RWPE2 (cell line): ENCODE data around the gene BBS9.
A peak's percentile ranks its signal among the peaks of the same experiment; 100 is the strongest.

Experiments
- ATAC-seq: fragments of 200-7000 bp; cut with Tn5 transposase; 3 replicates; pipeline ENCODE4 v1.9.1; 2021; ENCODE audit warnings: low read depth
- DNase-seq: peaks from one replicate; pipeline ENCODE4 v3.0.0-alpha.2; 2020; ENCODE audit warnings: low spot score
- H3K27ac ChIP-seq: fragments of 450-650 bp; 2 replicates; pipeline ENCODE4 v1.5.1; 2017; ENCODE audit warnings: mild to moderate bottlenecking; ENCODE audit not compliant: poor library complexity, severe bottlenecking
- H3K27me3 ChIP-seq: fragments of 250-450 bp; sonication (Bioruptor Pico); 2 replicates; pipeline ENCODE4 v1.5.1; 2021; ENCODE audit warnings: mild to moderate bottlenecking, moderate library complexity; ENCODE audit not compliant: insufficient read depth, poor library complexity, severe bottlenecking
- H3K36me3 ChIP-seq: fragments of 250-450 bp; sonication (Bioruptor Pico); 2 replicates; pipeline ENCODE4 v1.5.1; 2020; ENCODE audit warnings: low read depth, mild to moderate bottlenecking, moderate library complexity
- H3K4me1 ChIP-seq: fragments of 250-450 bp; sonication (Bioruptor Pico); 2 replicates; pipeline ENCODE4 v1.5.1; 2021; ENCODE audit warnings: mild to moderate bottlenecking, moderate library complexity; ENCODE audit not compliant: insufficient read depth, poor library complexity, severe bottlenecking
- H3K4me3 ChIP-seq: fragments of 250-450 bp; sonication (Bioruptor Pico); 2 replicates; pipeline ENCODE4 v1.5.1; 2021; ENCODE audit warnings: mild to moderate bottlenecking, moderate library complexity; ENCODE audit not compliant: severe bottlenecking
- H3K9me3 ChIP-seq: fragments of 250-450 bp; sonication (Bioruptor Pico); 2 replicates; pipeline ENCODE4 v1.5.1; 2021; ENCODE audit warnings: mild to moderate bottlenecking, moderate library complexity; ENCODE audit not compliant: severe bottlenecking
- TF ChIP-seq, protein P1 (sequence below): fragments of 450-650 bp; IDR thresholded peaks from one replicate; pipeline ENCODE4 v1.5.1; 2017; ENCODE audit warnings: mild to moderate bottlenecking, moderate library complexity; ENCODE audit not compliant: poor library complexity, severe bottlenecking

The BBS9 gene

DNA sequence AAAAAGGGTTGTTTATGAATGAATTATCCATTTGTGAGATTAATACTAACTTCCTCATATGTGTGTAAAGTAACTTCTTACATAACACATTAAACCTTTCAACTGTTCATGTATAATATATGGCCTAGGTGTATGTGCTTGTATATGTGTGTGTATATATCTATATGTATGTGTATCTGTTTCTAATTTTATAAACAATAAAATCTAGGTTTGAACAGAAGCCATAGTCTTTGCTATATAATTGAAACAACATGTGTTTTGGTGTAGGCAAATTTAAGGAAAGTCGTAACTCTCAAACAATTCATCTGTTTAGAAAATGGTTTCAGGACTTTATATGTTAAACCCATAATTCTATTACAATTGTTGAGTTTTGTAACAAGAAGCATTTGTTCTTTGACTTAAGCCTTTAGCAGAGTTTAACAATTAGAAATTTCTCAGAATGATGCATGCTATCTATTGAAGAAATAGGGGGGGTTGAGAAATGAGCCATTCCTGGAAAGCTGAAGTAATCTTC, 103.3 kb downstream of the BBS9 start:
- no peak overlapping the region for H3K27ac ChIP-seq
- ATAC-seq (no peak), DNase-seq (no peak)
- no peaks in the 10 kb centered on the region for H3K27me3 ChIP-seq
- TF ChIP-seq, protein P1, sequence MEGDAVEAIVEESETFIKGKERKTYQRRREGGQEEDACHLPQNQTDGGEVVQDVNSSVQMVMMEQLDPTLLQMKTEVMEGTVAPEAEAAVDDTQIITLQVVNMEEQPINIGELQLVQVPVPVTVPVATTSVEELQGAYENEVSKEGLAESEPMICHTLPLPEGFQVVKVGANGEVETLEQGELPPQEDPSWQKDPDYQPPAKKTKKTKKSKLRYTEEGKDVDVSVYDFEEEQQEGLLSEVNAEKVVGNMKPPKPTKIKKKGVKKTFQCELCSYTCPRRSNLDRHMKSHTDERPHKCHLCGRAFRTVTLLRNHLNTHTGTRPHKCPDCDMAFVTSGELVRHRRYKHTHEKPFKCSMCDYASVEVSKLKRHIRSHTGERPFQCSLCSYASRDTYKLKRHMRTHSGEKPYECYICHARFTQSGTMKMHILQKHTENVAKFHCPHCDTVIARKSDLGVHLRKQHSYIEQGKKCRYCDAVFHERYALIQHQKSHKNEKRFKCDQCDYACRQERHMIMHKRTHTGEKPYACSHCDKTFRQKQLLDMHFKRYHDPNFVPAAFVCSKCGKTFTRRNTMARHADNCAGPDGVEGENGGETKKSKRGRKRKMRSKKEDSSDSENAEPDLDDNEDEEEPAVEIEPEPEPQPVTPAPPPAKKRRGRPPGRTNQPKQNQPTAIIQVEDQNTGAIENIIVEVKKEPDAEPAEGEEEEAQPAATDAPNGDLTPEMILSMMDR: no peak
- no peaks in the 10 kb centered on the region for H3K9me3 ChIP-seq
- H3K4me3 ChIP-seq: no peak overlapping the region
- H3K4me1 ChIP-seq: no peaks in the 10 kb centered on the region
- no peaks in the 10 kb centered on the region for H3K36me3 ChIP-seq

DNA sequence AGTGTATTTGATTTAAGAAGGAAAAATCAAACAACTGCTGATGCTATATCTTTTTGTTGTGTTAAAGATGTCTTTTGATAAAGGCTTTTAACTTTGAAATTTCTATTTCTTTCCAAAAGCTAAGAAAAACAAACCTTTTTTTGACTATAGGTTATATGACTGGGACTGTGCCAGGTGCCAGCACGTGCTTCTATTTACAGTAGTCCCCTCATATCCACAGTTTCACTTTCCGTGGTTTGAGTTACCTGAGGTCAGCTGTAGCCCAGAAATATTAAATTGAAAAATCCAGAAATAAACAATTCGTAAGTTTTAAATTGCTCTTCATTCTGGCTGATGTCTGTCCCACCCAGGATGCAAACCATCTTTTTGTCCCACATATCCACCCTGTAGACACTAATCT, 104.3 kb downstream of the BBS9 start:
- no peak overlapping the region for H3K27ac ChIP-seq
- no peaks in the 10 kb centered on the region for H3K36me3 ChIP-seq
- H3K9me3 ChIP-seq: no peaks in the 10 kb centered on the region
- DNase-seq: no peak
- H3K27me3 ChIP-seq: no peaks in the 10 kb centered on the region
- no peak for ATAC-seq
- H3K4me1 ChIP-seq: no peaks in the 10 kb centered on the region
- no peak overlapping the region for H3K4me3 ChIP-seq
- TF ChIP-seq, protein P1: no peak

DNA sequence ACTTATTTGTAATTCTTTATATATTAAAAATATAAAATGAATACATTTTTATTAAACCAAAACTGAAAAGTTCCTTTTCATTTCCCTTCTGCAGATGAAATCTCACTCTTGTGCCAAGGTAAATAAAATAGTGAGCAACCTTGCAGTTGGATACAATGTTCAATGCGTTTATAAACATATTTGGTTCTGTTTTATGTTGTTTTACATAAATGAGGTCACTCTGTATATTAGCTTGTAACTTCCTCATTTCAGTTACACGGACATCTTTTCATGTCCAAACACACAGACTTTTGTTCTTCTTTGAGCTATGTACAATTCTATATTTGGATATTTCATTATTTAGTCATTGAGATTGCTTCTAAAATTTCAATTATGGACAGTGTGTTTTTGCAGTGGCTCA, 107.7 kb downstream of the BBS9 start:
- ATAC-seq: no peak
- DNase-seq: no peak
- TF ChIP-seq, protein P1: no peak
- no peaks in the 10 kb centered on the region for H3K36me3 ChIP-seq
- H3K27me3 ChIP-seq: no peaks in the 10 kb centered on the region
- H3K27ac ChIP-seq: no peak overlapping the region
- H3K4me1 ChIP-seq: no peaks in the 10 kb centered on the region
- H3K4me3 ChIP-seq: no peak overlapping the region
- no peaks in the 10 kb centered on the region for H3K9me3 ChIP-seq

DNA sequence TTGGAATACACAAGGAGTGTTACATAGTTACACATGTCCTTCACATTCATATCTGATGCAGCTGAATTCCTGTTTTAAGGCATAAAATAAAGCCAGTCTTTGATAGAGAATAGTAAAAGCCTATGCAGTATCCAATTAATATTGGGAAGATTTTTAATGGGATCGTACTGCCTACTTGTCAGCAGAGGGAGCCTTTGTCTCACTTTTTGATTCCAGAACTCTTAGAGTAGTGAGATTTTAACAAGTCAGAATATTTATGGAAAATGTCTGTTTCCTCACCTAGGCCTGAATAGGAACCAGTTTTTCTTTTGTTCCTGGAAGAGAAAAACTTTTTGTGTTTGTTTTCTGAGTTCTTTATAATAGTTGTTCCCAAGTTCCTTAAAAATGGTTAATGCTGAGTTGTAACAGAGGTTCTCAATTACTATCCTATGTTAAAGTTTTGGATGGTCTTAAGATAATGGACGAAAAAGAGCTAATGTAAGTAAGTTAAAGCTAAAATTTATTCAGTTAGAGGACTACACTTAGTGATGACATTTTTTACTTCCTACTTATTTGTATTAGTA, 114.0 kb downstream of the BBS9 start:
- no peak for DNase-seq
- Histone ChIP-seq H3K4me1 (no peaks in the 10 kb centered on the region), H3K9me3 (no peaks in the 10 kb centered on the region), H3K36me3 (no peaks in the 10 kb centered on the region), H3K4me3 (no peak overlapping the region), H3K27me3 (no peaks in the 10 kb centered on the region), H3K27ac (no peak overlapping the region)
- TF ChIP-seq, protein P1: peak; percentile 85
- peak; percentile 57; the same call in 1 of the 3 replicates for ATAC-seq

DNA sequence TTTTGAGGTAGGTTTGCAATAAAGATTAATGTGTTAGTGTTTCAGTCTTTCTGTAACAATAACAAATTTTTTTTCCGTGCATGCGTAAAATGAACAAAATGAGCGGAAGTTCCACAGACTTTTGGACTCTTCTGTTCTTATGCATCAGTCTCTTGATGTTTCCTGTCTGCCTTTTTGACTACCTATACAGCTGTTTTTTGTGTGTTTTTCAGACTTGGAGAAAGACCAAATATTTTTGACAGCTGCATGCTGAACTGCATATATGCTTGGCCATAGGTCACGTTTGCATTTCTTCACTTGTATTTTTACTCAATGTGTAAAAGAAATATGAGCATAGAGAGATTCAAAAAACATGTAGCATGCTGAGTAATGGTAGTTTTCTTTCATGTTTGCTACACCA, 119.3 kb downstream of the BBS9 start:
- H3K36me3 ChIP-seq: no peaks in the 10 kb centered on the region
- no peaks in the 10 kb centered on the region for H3K9me3 ChIP-seq
- no peaks in the 10 kb centered on the region for H3K4me1 ChIP-seq
- TF ChIP-seq, protein P1: no peak
- no peak for DNase-seq
- no peak overlapping the region for H3K27ac ChIP-seq
- no peak for ATAC-seq
- H3K4me3 ChIP-seq: no peak overlapping the region
- H3K27me3 ChIP-seq: no peaks in the 10 kb centered on the region
